GM18873 (cell line): Measurements from ENCODE around the gene RAB40B.

Source experiments
- ATAC-seq: cut with Tn5 transposase; IDR thresholded peaks from one replicate; pipeline ENCODE4 v1.9.1; 2021; ENCODE audit warnings: mild to moderate bottlenecking, moderate library complexity, moderate number of reproducible peaks; ENCODE audit not compliant: unreplicated experiment, low FRiP score

Gene RAB40B

GRCh38 chr17:82716203-82717010, 17.9 kb upstream of the RAB40B start, which contains the start of gene FN3KRP:
Gene FN3KRP, plus strand, starts transcription at chr17:82716706. Its CDS starts 50 bp downstream, at chr17:82716756.
- ATAC-seq, result no peak

DNA sequence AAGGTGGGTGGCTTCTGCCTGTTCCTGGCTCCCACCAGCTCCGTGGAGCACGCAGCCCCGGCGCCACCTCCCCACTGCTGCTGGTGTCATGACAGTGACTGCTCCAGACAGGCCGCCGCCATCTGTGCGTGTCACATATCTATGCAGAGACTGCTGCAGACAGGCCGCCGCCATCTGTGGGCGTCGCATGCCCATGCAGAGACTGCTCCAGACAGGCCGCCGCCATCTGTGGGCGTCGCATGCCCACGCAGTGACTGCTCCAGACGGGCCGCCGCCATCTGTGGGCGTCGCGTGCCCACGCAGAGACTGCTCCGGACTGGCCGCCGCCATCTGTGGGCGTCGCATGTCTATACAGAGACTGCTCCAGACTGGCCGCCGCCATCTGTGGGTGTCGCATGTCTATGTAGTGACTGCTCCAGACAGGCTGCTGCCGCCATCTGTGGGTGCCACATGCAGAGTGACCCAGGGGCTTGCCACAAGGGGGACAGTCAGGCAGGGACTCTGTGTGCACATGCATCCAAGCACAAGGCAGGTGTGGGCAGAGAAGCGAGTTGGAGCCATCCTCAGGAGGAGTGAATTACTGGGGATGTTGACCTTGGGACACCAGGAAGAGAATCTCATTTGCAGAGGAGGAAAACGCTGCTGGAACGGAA, 14.7 kb upstream of the RAB40B start:
- no peak for ATAC-seq

DNA sequence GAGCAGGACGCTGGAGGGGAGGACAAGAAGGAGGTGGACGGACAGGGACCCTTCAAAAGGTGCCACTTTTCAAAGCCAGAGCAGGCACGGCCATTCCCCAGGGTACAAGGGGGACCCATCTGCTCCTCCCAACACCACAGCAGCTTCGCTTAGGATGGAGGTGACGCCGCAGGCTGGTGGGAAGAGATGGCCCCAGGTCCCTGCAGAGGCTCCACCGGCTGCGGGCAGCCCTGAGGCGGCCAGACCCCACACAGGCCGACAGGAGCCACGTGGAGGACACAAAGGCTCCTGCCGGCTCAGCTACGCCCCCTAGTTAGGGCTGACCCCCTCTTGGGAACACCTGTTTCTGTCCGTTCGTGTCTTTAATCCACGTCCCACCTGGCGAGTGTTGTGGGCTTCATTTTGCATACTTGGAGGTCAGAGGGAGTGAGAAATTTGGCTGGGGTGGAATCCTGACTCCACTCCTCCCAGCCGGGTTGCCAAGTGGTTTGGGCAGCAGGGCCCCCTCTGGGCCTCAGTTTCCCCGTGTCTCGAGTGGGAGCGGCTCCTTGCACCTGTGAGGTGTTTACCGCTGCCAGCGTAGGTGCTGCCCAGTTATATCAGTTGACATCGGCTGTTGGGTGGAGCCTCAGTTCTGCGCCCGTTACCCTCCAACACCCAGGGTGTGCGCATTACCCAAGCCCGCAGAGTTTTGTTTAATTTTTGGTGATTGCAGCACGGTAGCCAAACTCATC, 12.2 kb upstream of the RAB40B start:
- no peak for ATAC-seq

DNA sequence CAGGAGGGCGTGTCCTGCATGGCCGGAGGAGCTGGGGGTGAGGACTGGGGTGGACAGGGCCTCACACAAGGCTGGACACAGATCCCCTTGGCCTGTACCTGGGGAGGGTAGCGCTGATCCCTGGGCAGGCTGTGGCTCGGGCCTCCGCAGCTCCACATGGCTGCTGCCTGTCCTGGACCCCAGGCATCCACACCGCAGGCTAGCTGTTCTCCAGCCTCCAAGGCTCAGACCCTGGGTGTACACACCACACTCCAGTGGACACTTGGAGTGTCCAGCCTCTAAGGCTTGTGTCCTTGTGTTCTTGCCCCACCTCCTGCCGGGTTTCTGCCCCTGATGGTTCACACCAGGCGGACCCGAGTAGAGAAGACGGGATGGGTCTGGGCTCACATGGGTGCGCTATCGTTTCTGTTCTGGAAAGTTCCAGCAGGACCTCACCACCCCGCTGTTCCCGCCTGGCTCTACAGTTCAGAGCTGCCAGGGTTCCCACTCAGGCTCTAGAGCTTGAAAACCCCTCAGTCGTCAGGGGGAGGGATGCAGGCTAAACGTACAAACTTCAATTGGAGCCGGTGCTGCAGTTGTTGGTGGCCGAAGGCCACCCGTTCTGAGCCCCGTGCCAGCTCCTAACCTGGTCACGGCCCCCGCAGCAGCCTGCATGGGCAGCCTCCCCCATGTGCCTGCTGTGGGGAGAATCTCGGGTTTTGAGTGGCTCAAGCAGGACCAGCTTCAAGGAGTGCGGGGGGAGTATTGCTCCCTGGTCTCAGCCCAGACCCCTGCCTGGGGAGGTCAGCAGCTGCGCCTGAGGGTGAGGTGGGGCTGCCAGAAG, 11.4 kb upstream of the RAB40B start:
- ATAC-seq, result no peak

DNA sequence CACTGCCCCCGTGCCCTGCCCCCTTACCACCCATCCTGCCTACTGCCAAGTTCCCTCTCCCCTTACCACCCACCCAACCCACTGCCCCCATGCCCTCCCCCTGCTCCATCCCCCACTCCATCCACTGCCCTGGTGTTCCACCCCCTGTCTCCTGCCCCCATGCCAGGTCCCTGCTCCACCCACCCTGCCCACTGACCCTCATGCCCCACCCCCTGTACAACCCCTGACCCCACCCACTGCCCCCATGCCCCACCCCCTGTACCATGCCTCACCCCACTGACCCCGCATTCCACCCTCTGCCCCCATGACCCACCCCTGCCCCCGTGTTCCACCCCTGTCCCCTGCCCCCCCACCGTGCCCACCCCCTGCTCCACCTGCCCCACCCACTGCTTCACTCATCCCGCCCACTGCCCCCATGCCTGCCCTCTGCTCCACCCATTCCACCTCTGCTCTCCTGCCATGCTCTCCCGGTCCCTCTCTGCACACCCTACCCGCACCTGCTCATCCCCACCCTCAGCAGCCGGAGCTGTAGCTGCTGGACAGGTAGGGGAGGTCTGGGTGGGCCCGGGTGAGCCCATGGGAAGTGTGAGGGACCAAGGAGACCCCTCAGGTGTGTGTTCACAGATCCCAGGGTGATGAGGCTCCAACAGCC, 10.7 kb upstream of the RAB40B start:
- no peak for ATAC-seq

GRCh38 chr17:82705756-82706155, 7.3 kb upstream of the RAB40B start:
- ATAC-seq, result no peak

- no peak for ATAC-seq
These were observed 6.4 kb upstream of the RAB40B start for GRCh38 chr17:82704886-82705285.

- ATAC-seq, result no peak
These were observed 5.7 kb upstream of the RAB40B start for GRCh38 chr17:82703935-82704865.

DNA sequence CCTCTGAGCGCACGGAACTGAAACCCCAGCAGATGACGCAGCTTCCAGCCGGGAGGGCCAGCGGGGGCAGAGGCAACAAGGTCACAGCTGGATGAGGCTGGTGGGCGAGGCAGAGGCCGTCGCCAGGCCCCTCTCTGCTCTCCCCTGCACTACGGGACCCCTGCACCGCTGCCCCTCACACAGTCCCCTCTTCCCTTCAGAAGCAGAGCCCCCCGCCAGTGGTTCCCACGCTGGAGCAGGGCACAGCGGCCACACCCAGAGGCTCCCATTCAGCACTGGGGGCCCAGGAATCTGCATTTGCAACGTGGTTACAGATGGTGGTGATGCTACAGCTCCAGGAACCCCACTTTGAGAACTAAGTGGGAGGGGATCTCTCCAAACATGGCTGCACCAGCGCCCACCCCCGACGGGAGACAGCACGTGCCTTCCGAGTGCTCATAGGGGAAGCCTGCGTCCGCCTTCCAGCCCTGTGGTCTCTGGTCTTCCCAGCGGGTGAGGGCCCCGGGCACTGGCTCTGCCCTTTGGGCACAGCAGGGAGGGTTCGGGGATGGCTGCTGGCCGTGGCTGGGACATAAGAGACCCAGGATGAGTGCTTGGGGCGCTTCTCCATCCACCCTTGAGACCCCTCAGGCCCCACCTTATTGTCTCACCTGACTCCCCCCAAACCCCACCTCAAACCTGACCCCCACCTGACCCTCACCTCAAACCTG, 4.7 kb upstream of the RAB40B start:
- ATAC-seq, result no peak

DNA sequence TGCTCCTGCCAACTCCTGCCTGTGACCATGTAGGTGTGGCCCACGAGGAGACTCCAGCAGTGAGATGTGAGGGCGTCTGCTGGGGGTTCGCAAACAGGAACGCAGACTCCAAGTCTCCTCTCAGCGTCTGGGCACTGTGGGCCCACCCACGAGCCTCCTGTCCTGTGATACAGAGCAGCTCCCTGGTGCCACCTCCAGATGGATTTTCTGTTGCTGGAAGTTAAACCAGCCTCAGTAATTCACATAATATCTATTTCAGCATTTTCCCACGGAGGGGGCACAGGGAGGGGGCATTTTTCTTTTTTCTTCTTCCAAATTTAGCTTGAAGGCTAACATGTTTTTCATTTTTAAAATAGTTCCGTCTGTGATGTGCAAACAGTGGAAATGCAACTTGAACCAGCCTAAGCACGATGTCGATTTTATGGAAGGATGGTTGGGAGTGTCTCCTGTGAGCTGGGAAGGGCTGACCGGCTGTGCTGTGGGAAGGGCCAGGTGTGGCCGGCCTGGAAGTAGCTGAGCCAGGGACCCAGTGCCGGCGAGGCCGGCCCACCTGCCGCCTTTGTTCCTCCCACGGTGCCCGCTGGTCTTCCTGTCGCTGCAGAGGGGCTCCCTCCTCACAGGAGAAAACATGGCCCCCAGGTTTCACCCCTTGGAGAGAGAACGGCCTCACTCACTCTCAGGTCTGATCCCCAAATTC, 3.9 kb upstream of the RAB40B start:
- no peak for ATAC-seq

DNA sequence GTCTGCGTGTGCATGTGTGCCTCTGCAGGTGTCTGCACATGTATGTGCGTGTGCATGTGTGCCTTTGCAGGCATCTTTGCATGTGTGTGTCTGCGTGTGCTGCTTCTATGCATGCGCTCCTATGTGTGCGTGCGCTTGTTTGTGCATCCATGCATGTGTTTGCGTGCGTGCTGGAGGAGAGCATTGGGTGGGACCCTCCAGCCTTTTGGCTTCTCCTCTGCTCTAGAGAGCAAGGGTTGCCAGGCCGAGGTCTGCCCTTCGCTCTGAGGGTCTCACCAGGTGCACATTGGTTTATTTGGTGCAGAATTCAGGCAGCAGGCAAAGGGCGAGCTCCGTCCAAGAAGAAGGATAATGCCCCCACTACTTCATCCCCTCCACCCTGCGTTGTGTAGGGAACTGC, 1.1 kb upstream of the RAB40B start:
- no peak for ATAC-seq

GRCh38 chr17:82698974-82699442, 510 bp upstream of the RAB40B start:
- ATAC-seq, result peak; percentile 2

DNA sequence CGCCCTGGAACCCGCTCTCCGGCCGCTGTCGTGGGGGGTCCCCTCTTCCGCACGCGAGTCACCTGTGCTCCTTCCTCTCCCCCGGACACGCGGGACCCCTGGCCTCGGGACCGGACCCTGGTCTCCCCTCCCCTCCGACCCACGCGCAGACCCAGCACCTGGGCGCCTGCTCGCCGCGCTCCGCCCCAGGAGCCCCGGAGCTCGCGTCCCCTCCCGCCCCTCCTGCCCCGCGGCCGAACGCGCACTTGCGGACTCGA, 762 bp downstream of the RAB40B start:
- no peak for ATAC-seq

- ATAC-seq, result no peak
These were observed 1.3 kb downstream of the RAB40B start for GRCh38 chr17:82696916-82697807.

GRCh38 chr17:82696259-82696658, 2.2 kb downstream of the RAB40B start:
- no peak for ATAC-seq

DNA sequence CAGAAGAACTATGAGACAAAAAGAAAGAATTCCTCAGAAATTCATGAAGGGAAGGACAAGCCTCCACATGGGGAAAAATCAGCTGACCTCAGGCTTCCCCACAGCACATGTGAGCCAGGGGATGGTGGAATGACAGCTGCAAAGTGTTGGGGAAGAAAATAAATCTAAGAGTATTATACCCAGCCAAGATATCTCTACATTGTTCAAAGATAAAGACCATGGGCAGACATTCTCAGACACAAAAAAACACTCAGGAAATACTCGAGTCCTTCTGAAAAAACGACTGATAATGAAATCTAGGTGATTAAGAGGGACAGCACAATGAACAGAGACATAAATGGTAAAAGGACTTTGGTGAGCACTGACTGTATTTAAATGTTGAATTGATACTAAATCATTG, 3.9 kb downstream of the RAB40B start:
- ATAC-seq, result no peak
